HG03025 (cell line): Measurements from ENCODE around the gene SDHAF1.

Experiments used
- ATAC-seq: cut with Tn5 transposase; IDR thresholded peaks from one replicate; pipeline ENCODE4 v1.9.1; 2021; ENCODE audit warnings: mild to moderate bottlenecking, moderate library complexity; ENCODE audit not compliant: unreplicated experiment, low FRiP score

The SDHAF1 gene

GRCh38 chr19:35986664-35987570 lies 8.1 kb upstream of the SDHAF1 start:
- no peak for ATAC-seq

GRCh38 chr19:35987571-35987896 lies 7.5 kb upstream of the SDHAF1 start:
- ATAC-seq, result no peak

- no peak for ATAC-seq
Observed at GRCh38 chr19:35988824-35989223, 6.2 kb upstream of the SDHAF1 start.

GRCh38 chr19:35990156-35990555 lies 4.8 kb upstream of the SDHAF1 start:
- no peak for ATAC-seq

- no peak for ATAC-seq
Observed at GRCh38 chr19:35990771-35991730, 3.9 kb upstream of the SDHAF1 start.

- no peak for ATAC-seq
Observed at GRCh38 chr19:35991731-35992450, 3.1 kb upstream of the SDHAF1 start.

GRCh38 chr19:35992907-35993765 lies 1.9 kb upstream of the SDHAF1 start:
- no peak for ATAC-seq

- no peak for ATAC-seq
Observed at GRCh38 chr19:35993923-35994598, 927 bp upstream of the SDHAF1 start.

- no peak for ATAC-seq
Observed at GRCh38 chr19:35996777-35997176, 1.8 kb downstream of the SDHAF1 start.

GRCh38 chr19:36001605-36002004 lies 6.6 kb downstream of the SDHAF1 start:
- no peak for ATAC-seq

- no peak for ATAC-seq
Observed at GRCh38 chr19:36003284-36003683, 8.3 kb downstream of the SDHAF1 start.

- ATAC-seq, result no peak
Observed at GRCh38 chr19:36006955-36007354, 12.0 kb downstream of the SDHAF1 start.

GRCh38 chr19:36008336-36008978 lies 13.5 kb downstream of the SDHAF1 start, which contains the start of gene SYNE4:
SYNE4 (minus strand) TSS chr19:36008813; CDS start chr19:36008681, 132 bp downstream.
- ATAC-seq, result no peak

- no peak for ATAC-seq
Observed at GRCh38 chr19:36009220-36009619, 14.2 kb downstream of the SDHAF1 start.

GRCh38 chr19:36009633-36010379 lies 14.8 kb downstream of the SDHAF1 start:
- ATAC-seq, result no peak

- ATAC-seq, result no peak
Observed at GRCh38 chr19:36010402-36010801, 15.4 kb downstream of the SDHAF1 start.

GRCh38 chr19:36013280-36014011 lies 18.5 kb downstream of the SDHAF1 start:
- ATAC-seq, result no peak
